GM12892 (cell line): ENCODE results near the gene ME2.

Experiments
- POLR2A ChIP-seq: IDR thresholded peaks from 2 replicates; pipeline ENCODE4 v1.6.1; 2011; ENCODE audit warnings: low read depth, low read length, control low read depth
- POLR2AphosphoS5 ChIP-seq: IDR thresholded peaks from 2 replicates; pipeline ENCODE4 v1.6.1; 2011; ENCODE audit warnings: low read depth, low read length, control low read depth
- TAF1 ChIP-seq: IDR thresholded peaks from 2 replicates; pipeline ENCODE4 v1.6.1; 2011; ENCODE audit warnings: low read depth, mild to moderate bottlenecking, control low read depth, low read length, borderline replicate concordance

- TF ChIP-seq POLR2A, result no peak
- no peak for TF ChIP-seq POLR2AphosphoS5
- TF ChIP-seq TAF1, result no peak
Observed at GRCh38 chr18:50950626-50951025, 71.7 kb downstream of the ME2 start.
